Measurements from ENCODE around the gene PIP4K2A.
"Not testable (repeated sequence)": the region's sequence is repeated elsewhere in the genome, so short reads cannot be mapped to it uniquely, and the experiment has no call there.

The PIP4K2A gene

GRCh38 chr10:22714479-22715289 lies at the start of gene PIP4K2A:
TSS of gene PIP4K2A (minus strand) at chr10:22714578. CDS start at chr10:22714326, 252 bp downstream.
- DNase-seq, result peak; percentile 24 to 61

GRCh38 chr10:22761569-22762220 lies 47.3 kb upstream of the PIP4K2A start:
- DNase-seq, result no peak

DNA sequence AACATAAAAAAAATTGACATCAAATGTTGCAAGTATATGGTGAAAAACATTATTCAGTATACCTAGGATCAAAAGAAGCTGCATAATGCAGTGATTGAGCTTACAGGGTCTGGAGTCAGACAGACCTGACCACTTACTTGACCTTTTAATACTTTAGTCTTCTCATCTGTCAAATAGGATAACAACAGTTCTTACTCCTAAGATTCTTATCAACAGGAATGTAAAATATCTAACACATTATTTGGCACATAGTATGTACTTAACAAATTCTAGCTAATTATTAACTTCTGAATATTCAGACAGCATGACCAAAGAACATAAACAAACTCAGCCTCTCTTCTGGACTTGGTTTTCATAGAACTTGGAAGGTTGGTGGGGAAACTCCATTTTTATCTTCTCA lies 45.6 kb upstream of the PIP4K2A start:
- no peak for DNase-seq

DNA sequence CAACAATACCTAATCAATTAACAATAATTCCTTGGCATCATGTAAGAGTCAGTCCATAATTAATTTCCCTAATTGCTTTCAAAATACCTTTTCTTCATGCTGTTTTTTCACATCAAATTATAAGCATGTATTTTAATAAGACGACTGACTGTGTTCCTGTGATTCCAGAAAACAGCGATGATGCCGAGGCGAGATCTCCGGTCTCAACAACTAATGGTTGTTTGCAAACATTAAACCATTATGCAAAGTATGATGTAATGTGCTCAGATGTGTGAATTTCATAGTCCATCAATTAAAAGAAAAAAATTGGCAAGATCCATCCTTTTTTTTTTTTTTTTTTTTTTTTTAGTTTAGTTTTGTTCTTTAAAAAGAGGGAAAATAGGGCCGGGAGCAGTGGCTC lies 44.5 kb upstream of the PIP4K2A start:
- no peak for DNase-seq

DNA sequence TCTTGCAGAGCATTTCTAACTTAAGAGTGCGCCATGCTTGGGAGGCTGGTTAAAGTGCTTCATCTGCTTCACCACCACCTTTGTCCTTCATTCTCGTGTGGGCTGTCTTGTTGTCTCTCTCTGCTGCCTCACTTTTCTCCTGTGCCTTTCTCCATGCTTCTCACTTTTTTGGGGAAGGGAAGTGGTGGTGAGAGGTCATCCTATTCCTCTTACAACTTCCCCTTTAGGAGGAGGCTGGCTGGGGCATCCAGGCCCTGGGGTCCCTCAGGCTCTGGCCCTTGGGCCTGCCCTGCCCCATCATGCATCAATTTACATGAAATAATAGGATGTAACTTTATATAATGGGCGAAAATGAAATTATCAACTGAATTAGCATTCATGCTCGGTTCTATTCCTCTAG lies 39.9 kb upstream of the PIP4K2A start:
- DNase-seq, result no peak

GRCh38 chr10:22753786-22754185 lies 39.4 kb upstream of the PIP4K2A start:
- DNase-seq, result no peak

DNA sequence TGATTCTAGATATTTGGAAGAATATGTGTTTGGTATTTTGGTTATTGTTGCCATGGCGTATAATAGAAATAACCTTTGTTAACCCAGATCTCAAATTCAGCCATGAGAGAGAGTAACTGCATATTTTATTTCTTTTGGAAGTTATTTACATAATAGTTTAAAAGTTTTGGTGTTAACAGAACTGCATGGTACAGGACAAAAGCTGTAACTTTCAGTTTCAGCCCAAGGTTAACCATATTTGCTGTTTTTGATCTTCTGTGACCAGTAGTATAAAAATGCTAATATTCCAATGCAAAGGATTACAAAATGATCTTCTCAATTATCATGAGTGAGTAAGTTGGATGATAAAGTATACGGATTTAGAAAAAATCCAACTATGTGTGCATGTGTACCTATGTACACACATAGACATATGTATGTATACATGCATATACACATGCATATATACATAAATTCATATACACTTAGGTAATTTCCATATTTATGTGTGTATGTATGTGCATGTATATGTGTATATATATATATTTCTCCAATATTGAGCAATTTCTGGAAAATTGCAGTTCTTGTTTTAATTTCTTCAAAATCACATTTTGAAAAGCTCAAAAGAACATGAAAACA lies 38.0 kb upstream of the PIP4K2A start:
- no peak for DNase-seq

GRCh38 chr10:22750131-22750530 lies 35.8 kb upstream of the PIP4K2A start:
- DNase-seq, result no peak

GRCh38 chr10:22744858-22745257 lies 30.5 kb upstream of the PIP4K2A start:
- not testable (repeated sequence) for DNase-seq

DNA sequence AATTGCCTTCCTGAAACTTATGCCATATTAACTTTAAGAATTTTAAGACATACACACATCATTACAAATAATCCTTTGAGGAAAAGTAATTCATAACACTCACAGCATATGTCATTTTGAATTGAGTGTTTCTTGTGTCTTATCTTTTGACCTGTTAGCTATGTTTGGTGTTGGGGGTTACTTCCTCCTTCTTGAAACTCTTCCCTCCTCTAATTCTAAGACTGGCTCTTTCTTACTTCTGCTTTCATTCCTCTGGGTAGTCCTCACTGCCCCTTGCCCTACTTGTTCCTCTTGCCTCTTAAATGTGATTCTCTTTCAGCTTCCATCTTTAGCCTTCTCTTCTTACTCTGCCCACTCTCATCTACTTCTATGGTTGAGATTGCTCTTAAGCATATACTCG lies 28.3 kb upstream of the PIP4K2A start:
- no peak for DNase-seq

DNA sequence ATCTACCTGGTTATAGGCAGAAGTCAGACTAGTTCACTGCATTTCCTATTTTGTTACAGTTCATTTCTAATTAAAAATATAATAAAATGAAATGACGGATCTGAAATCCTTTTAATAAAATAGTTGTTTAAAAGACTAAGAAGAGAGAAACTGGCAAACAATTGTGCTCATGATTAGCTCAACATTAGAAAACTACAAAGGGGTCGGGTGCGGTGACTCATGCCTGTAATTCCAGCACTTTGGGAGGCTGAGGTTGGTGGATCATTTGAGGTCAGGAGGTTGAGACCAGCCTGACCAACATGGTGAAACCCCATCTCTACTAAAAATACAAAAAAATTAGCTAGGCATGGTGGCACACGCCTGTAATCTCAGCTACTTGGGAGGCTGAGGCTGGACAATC lies 27.3 kb upstream of the PIP4K2A start:
- not testable (repeated sequence) for DNase-seq

DNA sequence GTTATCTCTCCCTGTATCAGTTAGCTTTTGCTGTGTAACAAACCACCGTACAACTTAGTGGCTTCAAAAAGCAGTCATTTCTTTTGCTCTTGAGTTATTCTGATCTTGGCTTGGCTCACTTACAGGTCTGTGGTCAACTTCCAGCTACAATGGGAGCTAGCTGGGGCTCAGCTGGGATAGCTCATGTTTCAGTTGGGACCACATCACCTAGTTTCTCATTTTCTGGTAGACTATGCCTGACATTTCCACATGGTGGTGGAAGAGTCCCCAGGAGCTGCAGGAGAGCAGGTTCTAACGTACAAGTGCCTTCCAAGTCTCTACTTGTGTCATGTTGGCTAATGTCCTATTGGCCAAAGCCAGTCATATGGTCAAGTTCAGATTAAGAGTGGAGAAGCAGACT lies 25.8 kb upstream of the PIP4K2A start:
- DNase-seq, result no peak

DNA sequence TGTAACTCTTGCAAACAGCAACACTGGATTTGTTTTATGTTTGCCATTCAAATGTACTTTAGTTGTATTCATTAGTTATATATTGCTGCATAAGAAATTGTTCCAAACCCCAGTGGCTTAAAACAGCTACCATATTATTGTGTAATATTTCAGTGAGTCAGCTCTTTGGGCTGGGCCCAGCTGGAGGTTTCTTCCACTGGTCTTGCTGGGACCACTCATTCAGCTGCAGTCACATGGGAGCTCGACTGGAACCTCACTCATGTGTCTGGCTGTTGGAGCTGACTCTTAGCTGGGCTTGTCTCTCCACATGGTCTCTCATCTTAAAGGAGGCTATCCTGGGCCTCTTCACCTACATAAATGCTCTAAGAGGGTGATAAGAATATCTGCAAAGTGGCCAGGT lies 23.2 kb upstream of the PIP4K2A start:
- DNase-seq, result no peak

- no peak for DNase-seq
Observed at GRCh38 chr10:22736134-22736533, 21.8 kb upstream of the PIP4K2A start.

GRCh38 chr10:22733992-22734391 lies 19.6 kb upstream of the PIP4K2A start:
- no peak for DNase-seq

DNA sequence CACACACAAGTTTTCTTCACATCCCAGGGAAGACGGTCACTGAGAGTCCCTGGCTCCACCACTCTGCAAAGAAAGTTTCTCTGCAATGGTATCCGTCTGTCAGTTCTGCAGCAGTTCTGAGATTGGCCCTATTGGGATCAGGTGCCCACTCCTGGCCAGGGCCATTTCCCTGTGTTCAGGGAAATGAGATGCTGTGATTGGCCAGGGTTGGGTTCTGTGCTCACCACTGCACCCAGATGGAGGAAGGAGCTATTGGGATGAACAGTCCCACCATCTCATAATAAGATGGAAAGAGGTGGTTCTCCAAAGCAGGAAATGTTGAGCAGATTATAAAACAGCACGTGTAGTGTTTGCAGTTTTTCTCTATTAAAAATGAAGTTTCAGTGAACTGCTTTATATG lies 13.3 kb upstream of the PIP4K2A start:
- no peak for DNase-seq

GRCh38 chr10:22727112-22727511 lies 12.7 kb upstream of the PIP4K2A start:
- no peak for DNase-seq

DNA sequence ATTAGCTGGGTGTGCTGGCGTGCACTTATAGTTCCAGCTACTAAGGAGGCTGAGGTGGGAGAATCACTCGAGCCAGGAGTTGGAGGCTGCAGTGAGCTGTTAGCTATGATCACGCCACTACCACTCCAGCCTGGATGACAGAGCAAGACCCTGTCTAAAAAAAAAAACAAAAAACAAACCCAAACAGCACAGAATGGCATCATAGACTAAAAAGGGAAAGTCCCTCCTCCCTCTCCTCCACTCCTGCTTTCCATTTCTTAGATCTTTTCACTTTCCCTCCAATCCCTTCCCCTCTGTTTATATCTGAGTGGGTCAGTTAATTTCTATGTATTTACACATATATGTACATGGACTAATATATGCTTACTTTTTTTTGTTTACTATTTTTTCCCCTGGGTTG lies 10.4 kb upstream of the PIP4K2A start:
- no peak for DNase-seq

- no peak for DNase-seq
Observed at GRCh38 chr10:22723783-22724182, 9.4 kb upstream of the PIP4K2A start.

GRCh38 chr10:22723343-22723779 lies 9.0 kb upstream of the PIP4K2A start:
- DNase-seq, result no peak

GRCh38 chr10:22722626-22723169 lies 8.3 kb upstream of the PIP4K2A start:
- no peak for DNase-seq

DNA sequence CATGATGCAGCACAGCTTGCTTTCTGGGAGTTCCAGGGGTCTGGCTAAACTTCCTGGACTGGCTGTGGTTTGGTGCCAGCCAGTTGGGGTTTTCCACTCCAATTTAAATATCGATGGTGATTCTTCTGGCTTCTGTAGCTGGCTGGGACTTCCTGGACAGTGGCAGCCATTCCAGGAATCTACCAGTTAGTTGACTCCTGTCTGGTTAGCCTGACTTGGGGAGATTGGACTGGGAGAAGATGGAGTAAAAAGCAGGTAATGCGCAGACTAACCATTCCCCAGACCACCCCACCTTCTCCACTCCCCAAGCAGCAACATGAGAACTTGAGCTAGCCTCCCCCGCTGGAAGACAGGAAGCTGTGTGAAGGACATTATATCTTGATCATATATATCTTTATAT lies 6.3 kb upstream of the PIP4K2A start:
- no peak for DNase-seq

GRCh38 chr10:22719406-22720042 lies 5.1 kb upstream of the PIP4K2A start:
- no peak for DNase-seq

Data from SHP77 (cell line).